Thoracic aorta (tissue), 2 donors: ENCODE data around the gene DCLRE1C. TPM values are rescaled to one million over a fixed set of nuclear protein-coding genes. Genes with fewer than 3 reads are reported as not detected.

Experiments used
- ATAC-seq: fragments of 150-250 bp; one replicate; pipeline ENCODE4 v1.8.0; 2017; ENCODE audit warnings: low read depth; ENCODE audit not compliant: insufficient number of reproducible peaks, low FRiP score
- DNase-seq: peaks from one replicate; pipeline ENCODE4 v3.0.0-alpha.2; 2020; ENCODE audit warnings: low spot score
- H3K27ac ChIP-seq, 2 donors: fragments of 200-600 bp; sonication (generic); 1 replicate in 1 of 2; 2 replicates in 1 of 2; pipeline ENCODE4 v1.5.1; 2016; ENCODE audit warnings: mild to moderate bottlenecking in 2 of 2, moderate library complexity in 2 of 2
- H3K27me3 ChIP-seq: fragments of 200-600 bp; sonication (generic); replicated peaks from 2 replicates; pipeline ENCODE4 v1.6.0; 2016; ENCODE audit warnings: mild to moderate bottlenecking; ENCODE audit not compliant: insufficient read depth
- H3K36me3 ChIP-seq: fragments of 200-600 bp; sonication (generic); one replicate; pipeline ENCODE4 v1.5.1; 2016
- H3K4me1 ChIP-seq, 2 donors: fragments of 200-600 bp; sonication (generic); 1 replicate in 1 of 2; 2 replicates in 1 of 2; pipeline versions ENCODE4 v1.5.1 to v1.6.0; 2016; ENCODE audit warnings: low read depth in 2 of 2, mild to moderate bottlenecking in 1 of 2; ENCODE audit not compliant: control insufficient read depth in 1 of 2
- H3K4me3 ChIP-seq: fragments of 200-600 bp; sonication (generic); 2 replicates; pipeline ENCODE4 v1.5.1; 2016; ENCODE audit warnings: mild to moderate bottlenecking
- H3K9me3 ChIP-seq: fragments of 200-600 bp; sonication (generic); 2 replicates; pipeline ENCODE4 v1.5.1; 2016
- total RNA-seq, 2 donors: library from RNA; depleted of rRNA; stranded (reverse); fragments of >200 nt; gene quantifications; one replicate each; pipeline versions ENCODE4 v1.1.0 to v1.2.3, GENCODE V29; 2016
- TF ChIP-seq, protein P1 (sequence below): fragments of 200-600 bp; sonication (generic); IDR thresholded peaks from one replicate; pipeline ENCODE4 v1.5.1; 2019; ENCODE audit warnings: antibody characterized with exemption

Gene DCLRE1C
- total RNA-seq, 2 donors from 2014 or later, result 6.9 to 9.9 TPM

DNA sequence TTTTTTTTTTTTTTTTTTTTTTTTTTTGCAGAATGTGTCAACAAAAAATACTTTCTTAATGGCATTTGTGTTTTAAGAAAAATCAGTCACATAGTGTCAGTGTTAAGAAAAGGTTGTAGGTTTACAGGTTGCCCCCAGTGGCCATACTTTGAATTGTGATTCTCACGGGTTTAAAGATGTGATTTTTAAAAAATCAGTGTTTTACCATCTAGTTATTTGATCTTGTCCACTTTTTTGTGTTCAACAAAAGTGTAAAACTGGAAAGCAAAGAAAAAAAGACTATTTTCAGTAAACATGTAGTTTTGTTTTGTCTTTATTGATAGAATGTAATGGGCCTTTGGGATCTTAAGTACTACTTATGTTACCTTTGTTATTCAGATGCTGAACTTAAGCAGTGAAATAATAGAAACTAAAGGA, 49.6 kb downstream of the DCLRE1C start:
- no peak overlapping the region for H3K27ac ChIP-seq
- TF ChIP-seq, protein P1, sequence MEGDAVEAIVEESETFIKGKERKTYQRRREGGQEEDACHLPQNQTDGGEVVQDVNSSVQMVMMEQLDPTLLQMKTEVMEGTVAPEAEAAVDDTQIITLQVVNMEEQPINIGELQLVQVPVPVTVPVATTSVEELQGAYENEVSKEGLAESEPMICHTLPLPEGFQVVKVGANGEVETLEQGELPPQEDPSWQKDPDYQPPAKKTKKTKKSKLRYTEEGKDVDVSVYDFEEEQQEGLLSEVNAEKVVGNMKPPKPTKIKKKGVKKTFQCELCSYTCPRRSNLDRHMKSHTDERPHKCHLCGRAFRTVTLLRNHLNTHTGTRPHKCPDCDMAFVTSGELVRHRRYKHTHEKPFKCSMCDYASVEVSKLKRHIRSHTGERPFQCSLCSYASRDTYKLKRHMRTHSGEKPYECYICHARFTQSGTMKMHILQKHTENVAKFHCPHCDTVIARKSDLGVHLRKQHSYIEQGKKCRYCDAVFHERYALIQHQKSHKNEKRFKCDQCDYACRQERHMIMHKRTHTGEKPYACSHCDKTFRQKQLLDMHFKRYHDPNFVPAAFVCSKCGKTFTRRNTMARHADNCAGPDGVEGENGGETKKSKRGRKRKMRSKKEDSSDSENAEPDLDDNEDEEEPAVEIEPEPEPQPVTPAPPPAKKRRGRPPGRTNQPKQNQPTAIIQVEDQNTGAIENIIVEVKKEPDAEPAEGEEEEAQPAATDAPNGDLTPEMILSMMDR, result peak; percentile 57
- no peaks in the 10 kb centered on the region for H3K27me3 ChIP-seq
- H3K9me3 ChIP-seq, result no peaks in the 10 kb centered on the region
- no peaks in the 10 kb centered on the region for H3K4me1 ChIP-seq
- no peaks in the 10 kb centered on the region for H3K36me3 ChIP-seq
- DNase-seq, result no peak
- no peak overlapping the region for H3K4me3 ChIP-seq
- no peak for ATAC-seq

DNA sequence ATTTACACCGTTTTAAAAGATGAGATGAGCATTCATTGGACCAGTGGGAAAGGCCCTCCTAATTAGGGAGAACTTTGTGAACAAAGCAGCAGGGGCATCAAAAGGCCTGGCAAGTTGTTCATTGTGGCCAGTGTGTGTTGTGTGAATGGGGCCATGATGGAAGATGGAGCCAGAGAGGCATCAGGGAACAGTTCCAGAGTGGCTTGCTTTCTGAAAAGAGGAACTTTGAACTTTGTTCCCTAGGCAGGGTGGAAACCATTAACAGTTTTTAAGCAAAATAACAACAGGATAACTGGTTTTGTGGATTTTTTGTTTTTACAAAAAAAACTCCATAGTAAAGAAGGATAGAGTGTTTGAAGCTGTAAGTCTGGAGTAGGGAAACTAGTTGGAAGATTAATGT, 62.7 kb downstream of the DCLRE1C start:
- TF ChIP-seq, protein P1, result no peak
- Histone ChIP-seq H3K36me3 (no peaks in the 10 kb centered on the region), H3K27ac (no peak overlapping the region), H3K4me1 (no peaks in the 10 kb centered on the region), H3K27me3 (no peaks in the 10 kb centered on the region), H3K4me3 (no peak overlapping the region), H3K9me3 (no peaks in the 10 kb centered on the region)
- DNase-seq, result no peak
- no peak for ATAC-seq

DNA sequence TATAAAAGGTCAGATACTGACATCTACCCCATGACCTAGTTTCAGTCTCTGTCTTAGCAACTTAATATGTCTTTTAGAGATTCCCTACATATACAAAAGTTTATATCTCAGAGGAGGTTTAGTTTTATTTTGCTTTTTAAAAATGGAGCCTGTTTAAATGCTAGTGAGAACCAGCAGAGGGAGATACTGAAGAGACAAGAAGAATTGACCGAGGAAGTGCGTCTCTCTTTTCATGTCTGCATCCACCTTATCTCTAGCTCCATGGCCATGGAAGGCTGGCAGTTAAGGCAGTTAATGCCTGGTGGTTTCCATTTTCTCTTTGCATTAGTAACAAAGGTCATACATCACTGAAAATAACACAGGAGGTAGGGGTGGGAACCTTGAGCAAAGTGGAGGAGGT, 64.6 kb downstream of the DCLRE1C start:
- TF ChIP-seq, protein P1, result no peak
- no peak for ATAC-seq
- H3K4me1 ChIP-seq, result no peaks in the 10 kb centered on the region
- no peaks in the 10 kb centered on the region for H3K27me3 ChIP-seq
- no peak overlapping the region for H3K27ac ChIP-seq
- no peak overlapping the region for H3K4me3 ChIP-seq
- no peaks in the 10 kb centered on the region for H3K9me3 ChIP-seq
- no peak for DNase-seq
- H3K36me3 ChIP-seq, result no peaks in the 10 kb centered on the region

DNA sequence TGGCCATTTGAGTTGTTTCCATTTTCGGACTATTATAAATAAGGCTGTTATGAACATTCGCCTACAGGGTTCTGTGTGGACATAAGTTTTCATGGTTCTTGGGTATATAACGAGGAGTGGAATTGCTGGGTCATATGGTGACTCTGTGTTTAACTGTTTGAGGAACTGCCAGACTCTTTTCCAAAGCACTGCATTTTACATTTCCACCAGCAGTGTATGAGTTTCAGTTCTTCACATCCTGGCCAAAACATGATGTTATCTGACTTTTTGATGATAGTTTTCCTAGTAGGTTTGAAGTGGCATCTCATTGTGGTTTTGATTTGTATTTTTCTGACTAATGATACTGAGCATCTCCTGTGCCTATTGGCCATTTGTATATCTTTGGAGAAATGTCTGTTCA, 69.8 kb downstream of the DCLRE1C start:
- no peak for ATAC-seq
- no peak overlapping the region for H3K4me3 ChIP-seq
- no peaks in the 10 kb centered on the region for H3K9me3 ChIP-seq
- H3K27ac ChIP-seq, result no peak overlapping the region
- no peaks in the 10 kb centered on the region for H3K36me3 ChIP-seq
- DNase-seq, result no peak
- H3K4me1 ChIP-seq, result peaks cover 6 to 14% of the 10 kb centered on the region in 2 donors
- TF ChIP-seq, protein P1, result no peak
- no peaks in the 10 kb centered on the region for H3K27me3 ChIP-seq

DNA sequence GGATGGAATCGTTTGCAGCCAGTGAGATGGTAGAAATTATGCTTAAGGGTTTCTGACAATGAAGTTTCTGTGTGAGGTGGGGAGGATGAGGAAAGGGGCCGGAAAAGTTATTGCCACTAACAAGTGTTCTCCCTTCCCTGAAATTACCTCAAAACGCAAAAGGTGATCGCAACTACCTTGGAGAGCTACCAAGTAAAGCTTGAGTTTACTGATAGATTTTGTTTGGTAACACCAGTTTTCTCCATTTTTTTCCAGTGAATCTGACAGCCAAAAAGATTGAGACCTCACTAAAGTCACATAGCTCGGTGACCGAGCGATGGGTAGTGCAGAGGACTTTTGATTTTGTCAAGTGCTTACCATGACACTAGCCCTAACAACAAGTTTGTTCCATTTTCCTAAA, 73.7 kb downstream of the DCLRE1C start:
- Histone ChIP-seq H3K4me3 (no peak overlapping the region), H3K9me3 (no peaks in the 10 kb centered on the region), H3K36me3 (no peaks in the 10 kb centered on the region), H3K27me3 (no peaks in the 10 kb centered on the region), H3K27ac (no peak overlapping the region), H3K4me1 (peaks cover 14 to 26% of the 10 kb centered on the region in 2 donors)
- ATAC-seq (no peak), DNase-seq (no peak)
- TF ChIP-seq, protein P1, result no peak
